HG02759 (cell line): Measurements from ENCODE around the gene IFNA13.
A peak's percentile ranks its signal among the peaks of the same experiment; 100 is the strongest.
"Not testable (repeated sequence)": the region's sequence is repeated elsewhere in the genome, so short reads cannot be mapped to it uniquely, and the experiment has no call there.

Source experiments
- ATAC-seq: cut with Tn5 transposase; IDR thresholded peaks from one replicate; pipeline ENCODE4 v1.9.1; 2021; ENCODE audit warnings: mild to moderate bottlenecking, moderate library complexity; ENCODE audit not compliant: unreplicated experiment

IFNA13 gene

DNA sequence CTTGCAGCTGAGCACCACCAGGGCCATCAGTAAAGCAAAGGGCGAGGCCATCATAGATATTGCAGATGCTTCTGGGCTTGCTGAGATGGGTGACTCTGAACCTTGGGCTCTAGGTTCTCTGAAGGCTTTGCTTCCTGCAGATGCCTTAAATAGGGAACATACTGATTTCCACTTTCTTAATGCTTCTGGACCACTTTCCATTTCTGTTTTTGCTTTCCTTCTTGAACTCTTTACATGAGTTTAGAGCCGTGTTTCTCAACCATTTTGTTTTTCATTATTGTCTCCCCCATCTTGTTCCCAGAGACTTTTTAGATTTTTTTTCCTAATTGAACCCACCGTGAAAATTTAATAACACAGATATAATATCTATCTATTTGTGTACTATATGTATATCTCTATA, at the start of gene IFNA13:
TSS of gene IFNA13 (minus strand) at position 101 of the 400 bp plus-strand sequence. CDS start at position 54, 47 bp downstream.
- ATAC-seq, result no peak

- ATAC-seq, result no peak
Measured at GRCh38 chr9:21415493-21416267, 47.8 kb upstream of the IFNA13 start.

DNA sequence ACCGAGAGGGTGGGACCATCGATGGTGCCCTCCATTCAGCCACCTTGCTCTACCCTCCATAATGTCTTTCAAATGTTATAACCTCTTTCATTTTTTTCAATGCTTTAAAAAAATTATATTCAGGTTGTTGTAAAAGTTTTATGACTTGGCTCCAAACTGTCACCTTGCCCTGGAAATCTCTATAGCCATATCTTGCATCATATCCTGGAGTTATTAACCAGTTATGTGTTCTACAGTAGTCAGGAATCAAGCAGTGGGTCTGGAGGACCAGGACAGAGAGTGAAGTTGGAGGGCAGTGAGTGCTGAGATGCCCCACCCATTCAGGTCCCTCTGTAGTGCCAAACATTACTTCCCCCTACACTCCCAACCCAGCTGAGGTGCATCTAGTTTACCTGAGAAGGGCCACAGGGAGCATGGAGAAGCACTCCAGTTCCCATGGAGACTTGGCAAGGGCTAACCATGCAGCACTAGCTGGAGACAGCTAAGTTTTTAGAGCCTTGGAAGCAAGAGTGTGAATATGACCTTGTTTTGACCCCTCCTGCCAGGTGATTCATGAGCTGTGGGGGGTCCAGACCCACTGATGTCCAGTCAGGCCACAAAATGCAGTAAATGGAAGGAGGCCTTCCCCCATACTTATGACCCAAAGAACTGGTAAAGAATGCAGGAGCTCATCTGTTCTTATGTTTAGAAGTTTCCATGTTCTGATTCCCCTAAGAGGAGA, 46.5 kb upstream of the IFNA13 start:
- ATAC-seq, result no peak

- ATAC-seq, result peak; percentile 54
Measured at GRCh38 chr9:21413624-21414023, 45.8 kb upstream of the IFNA13 start.

DNA sequence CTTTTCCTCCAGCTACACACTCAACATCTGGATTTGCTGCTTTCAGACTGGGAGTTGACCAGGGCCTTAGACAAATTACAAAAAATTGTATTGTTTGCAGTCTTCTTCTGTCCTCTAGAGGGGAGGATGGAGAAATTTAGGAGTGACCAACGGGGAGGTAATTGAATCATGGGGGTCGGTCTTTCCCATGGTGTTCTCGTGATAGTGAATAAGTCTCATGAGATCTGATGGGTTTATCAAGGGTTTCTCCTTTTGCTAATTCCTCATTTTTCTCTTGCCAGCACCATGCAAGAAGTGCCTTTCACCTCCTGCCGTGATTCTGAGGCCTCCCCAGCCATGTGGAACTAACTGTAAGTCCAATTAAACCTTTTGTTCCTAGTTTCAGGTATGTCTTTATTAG, 45.3 kb upstream of the IFNA13 start:
- no peak for ATAC-seq

GRCh38 chr9:21412107-21412506, 44.2 kb upstream of the IFNA13 start:
- peak; percentile 76 for ATAC-seq

DNA sequence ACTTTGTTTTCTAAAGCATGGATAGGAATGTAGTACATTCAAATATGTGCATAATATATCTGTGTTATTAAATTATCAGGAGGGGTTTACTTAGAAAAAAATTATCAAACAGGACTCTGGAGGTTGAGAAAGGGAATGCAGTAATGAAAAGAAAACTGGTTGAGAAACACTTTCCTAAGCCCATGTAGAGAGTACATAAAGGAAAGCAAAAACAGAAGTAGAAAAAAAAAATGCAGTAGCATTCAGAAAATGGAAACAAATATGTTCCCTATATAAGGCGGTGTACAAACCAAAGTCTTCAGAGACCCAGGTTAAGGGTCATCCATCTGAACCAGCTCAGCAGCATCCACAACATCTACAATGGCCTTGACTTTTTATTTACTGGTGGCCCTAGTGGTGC, 41.0 kb upstream of the IFNA13 start, which contains the start of gene IFNA8:
TSS of gene IFNA8 (plus strand) at position 301 of the 400 bp plus-strand sequence. CDS start at position 361, 60 bp downstream.
- no peak for ATAC-seq

DNA sequence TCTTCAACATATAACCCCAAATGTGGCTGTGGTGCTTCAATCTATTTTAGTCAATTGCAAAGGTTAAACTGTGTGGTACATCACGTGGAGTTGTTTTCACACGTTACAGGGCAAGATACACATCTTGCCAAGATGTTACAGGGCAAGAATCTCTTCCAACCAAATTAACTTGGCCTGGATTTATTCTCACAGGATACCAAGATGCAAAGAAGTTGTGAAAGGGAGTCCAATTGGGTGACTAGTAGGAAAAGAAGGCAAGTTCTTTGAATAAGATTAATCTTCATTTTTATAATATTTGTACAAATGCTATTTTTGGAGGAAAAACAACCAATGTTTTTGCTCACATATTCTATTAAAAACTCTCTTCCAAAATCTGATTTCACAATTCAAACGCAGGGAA, 36.3 kb upstream of the IFNA13 start:
- no peak for ATAC-seq

DNA sequence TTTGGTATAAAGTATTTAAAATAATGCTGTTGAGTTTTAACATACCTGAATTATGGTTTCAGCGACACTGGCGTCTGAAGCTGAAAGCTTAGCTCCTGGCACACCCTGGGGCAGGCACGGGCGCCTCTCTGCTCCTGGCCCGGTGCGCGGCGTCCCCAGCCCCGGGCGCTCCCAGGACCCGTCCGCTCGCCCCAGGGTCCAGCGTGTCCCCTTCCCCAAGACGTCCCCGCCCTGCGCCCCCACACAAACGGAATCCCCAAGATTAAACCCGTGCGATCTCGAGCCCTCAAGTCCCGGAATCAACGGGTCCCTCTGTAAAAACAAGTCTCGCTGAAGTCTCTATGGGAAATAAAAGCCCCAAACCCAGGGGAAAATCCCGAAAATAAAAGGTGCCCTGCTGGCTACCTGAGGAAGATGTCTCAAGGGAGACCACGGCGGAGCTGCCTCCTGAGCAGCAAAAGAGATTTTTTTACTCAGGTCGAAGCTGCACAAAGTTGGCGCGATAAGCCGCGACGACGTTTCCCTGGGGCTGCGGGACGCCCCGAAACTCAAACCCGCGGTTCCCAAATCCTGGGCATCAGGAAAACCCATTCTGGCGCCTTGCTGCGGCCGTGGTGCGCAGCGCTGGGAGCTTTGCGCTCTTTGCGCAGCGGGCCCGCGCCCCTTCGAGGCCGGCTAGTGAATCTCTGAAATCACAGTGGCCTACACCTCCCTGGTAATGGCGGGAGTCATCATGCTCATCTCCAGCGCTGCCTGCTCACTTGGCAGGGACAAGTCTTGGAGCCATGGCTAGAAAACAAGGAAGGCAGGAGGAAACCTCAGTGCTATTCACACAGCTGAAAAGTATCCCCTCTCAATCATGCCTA, 34.8 kb upstream of the IFNA13 start:
- peak; percentile 74 for ATAC-seq

- no peak for ATAC-seq
Measured at GRCh38 chr9:21399956-21400355, 32.1 kb upstream of the IFNA13 start.

DNA sequence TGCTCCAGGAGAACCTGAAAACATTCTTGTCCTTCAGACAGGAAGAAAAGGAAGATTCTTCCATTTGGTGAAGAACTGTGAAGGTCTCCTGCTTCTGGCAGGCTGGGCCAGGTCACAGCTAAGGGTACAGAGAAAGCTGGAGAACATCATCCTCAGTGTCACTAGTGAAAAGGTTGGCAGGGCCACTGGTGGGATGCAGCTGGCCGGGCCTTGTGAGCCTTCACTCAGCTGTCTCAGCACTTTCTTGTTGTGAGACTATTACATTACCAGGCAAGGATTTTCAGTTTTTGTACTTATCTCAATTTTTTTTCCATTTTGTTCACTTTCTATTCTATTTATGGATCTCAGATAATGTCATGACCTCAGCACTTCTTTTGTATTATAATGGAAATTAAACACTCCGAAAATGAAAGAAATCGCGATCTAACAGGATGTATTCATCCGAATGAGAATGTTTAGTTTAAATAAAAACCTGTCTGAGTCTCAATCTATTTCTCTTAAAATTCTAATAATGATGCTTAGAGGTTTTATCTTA, 31.2 kb upstream of the IFNA13 start:
- ATAC-seq, result no peak

- ATAC-seq, result peak; percentile 76
Measured at GRCh38 chr9:21395778-21396717, 28.2 kb upstream of the IFNA13 start.

- ATAC-seq, result peak; percentile 84
Measured at GRCh38 chr9:21392270-21392669, 24.4 kb upstream of the IFNA13 start.

- ATAC-seq, result peak; percentile 22
Measured at GRCh38 chr9:21385131-21385670, 17.3 kb upstream of the IFNA13 start, which contains the start of gene IFNA2. Gene IFNA2 (minus strand): TSS chr9:21385398. CDS start chr9:21385329, 69 bp downstream.

GRCh38 chr9:21383627-21384026, 15.8 kb upstream of the IFNA13 start:
- no peak for ATAC-seq

GRCh38 chr9:21381448-21382339, 13.8 kb upstream of the IFNA13 start:
- peak; percentile 96 for ATAC-seq

GRCh38 chr9:21371467-21371866, 3.6 kb upstream of the IFNA13 start:
- not testable (repeated sequence) for ATAC-seq

DNA sequence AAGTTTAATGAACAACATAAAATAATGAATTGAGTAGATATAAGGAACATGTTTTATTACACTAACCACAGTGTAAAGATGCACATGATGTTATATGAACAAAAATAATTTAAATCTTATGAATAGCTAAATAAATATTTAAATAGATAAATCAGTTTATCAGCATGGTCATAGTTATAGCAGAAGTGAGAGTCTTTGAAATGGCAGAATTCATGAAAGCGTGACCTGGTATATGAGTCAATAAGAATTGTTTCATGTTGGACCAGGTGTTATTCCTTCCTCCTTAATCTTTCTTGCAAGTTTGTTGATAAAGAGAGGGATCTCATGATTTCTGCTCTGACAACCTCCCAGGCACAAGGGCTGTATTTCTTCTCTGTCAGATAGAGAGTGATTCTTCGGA, 688 bp downstream of the IFNA13 start:
- peak; percentile 91 for ATAC-seq
